ENCODE results near the gene TBC1D17.

Gene TBC1D17

GRCh38 chr19:49857061-49857837 is 20.3 kb upstream of the TBC1D17 start:
- peaks cover 51% of the 10 kb centered on the region for H3K36me3 ChIP-seq (replicated peaks; ENCODE audit: low read depth, low read length)
- H4K20me1 ChIP-seq (ENCODE audit: insufficient read depth, low read length), result peaks cover 37% of the 10 kb centered on the region

GRCh38 chr19:49857838-49858087 is 19.7 kb upstream of the TBC1D17 start:
- Histone ChIP-seq H3K79me2 (ENCODE audit: low read length) (peaks cover 17% of the 10 kb centered on the region), H3K9ac (ENCODE audit: low read length) (no peak overlapping the region), H4K20me1 (ENCODE audit: insufficient read depth, low read length) (peaks cover 32% of the 10 kb centered on the region), H3K4me2 (ENCODE audit: low read length) (no peak overlapping the region), H3K27ac (ENCODE audit: low read length) (no peak overlapping the region), H3K27me3 (ENCODE audit: low read depth, low read length) (no peaks in the 10 kb centered on the region), H2AFZ (ENCODE audit: low read depth, low read length) (no peak overlapping the region), H3K4me1 (ENCODE audit: low read length) (peaks cover 10% of the 10 kb centered on the region), H3K36me3 (replicated peaks; ENCODE audit: low read depth, low read length) (peaks cover 55% of the 10 kb centered on the region), H3K4me3 (ENCODE audit: low read length) (no peak overlapping the region), H3K9me3 (ENCODE audit: insufficient read depth, low read length) (no peaks in the 10 kb centered on the region)
- no peak for TF ChIP-seq CTCF (IDR thresholded peaks at IDR 0.05; ENCODE audit: low read depth, low read length)
- no peak for TF ChIP-seq EZH2phosphoT487 (IDR thresholded peaks at IDR 0.05; ENCODE audit: low read depth)

More at GRCh38 chr19:49857061-49857837, 20.3 kb upstream of the TBC1D17 start:
- no peaks in the 10 kb centered on the region for H3K27me3 ChIP-seq (ENCODE audit: low read depth, low read length)
- no peak overlapping the region for H3K9ac ChIP-seq (ENCODE audit: low read length)
- peaks cover 15% of the 10 kb centered on the region for H3K4me1 ChIP-seq (ENCODE audit: low read length)
- H3K79me2 ChIP-seq (ENCODE audit: low read length), result peaks cover 22% of the 10 kb centered on the region
- no peak overlapping the region for H3K4me2 ChIP-seq (ENCODE audit: low read length)
- TF ChIP-seq CTCF (IDR thresholded peaks at IDR 0.05; ENCODE audit: low read depth, low read length) (no peak), EZH2phosphoT487 (IDR thresholded peaks at IDR 0.05; ENCODE audit: low read depth) (no peak)
- no peak overlapping the region for H3K4me3 ChIP-seq (ENCODE audit: low read length)
- no peaks in the 10 kb centered on the region for H3K9me3 ChIP-seq (ENCODE audit: insufficient read depth, low read length)
- H2AFZ ChIP-seq (ENCODE audit: low read depth, low read length), result no peak overlapping the region
- no peak overlapping the region for H3K27ac ChIP-seq (ENCODE audit: low read length)

- Histone ChIP-seq H3K79me2 (ENCODE audit: low read length) (peaks cover 12% of the 10 kb centered on the region), H3K9ac (ENCODE audit: low read length) (no peak overlapping the region), H3K9me3 (ENCODE audit: insufficient read depth, low read length) (no peaks in the 10 kb centered on the region), H3K27me3 (ENCODE audit: low read depth, low read length) (no peaks in the 10 kb centered on the region), H3K4me3 (ENCODE audit: low read length) (no peak overlapping the region), H2AFZ (ENCODE audit: low read depth, low read length) (no peak overlapping the region), H3K4me2 (ENCODE audit: low read length) (no peak overlapping the region), H3K4me1 (ENCODE audit: low read length) (peaks cover 7% of the 10 kb centered on the region), H3K27ac (ENCODE audit: low read length) (no peak overlapping the region), H4K20me1 (ENCODE audit: insufficient read depth, low read length) (peaks cover 28% of the 10 kb centered on the region), H3K36me3 (replicated peaks; ENCODE audit: low read depth, low read length) (peaks cover 61% of the 10 kb centered on the region)
- TF ChIP-seq EZH2phosphoT487 (IDR thresholded peaks at IDR 0.05; ENCODE audit: low read depth) (no peak), CTCF (IDR thresholded peaks at IDR 0.05; ENCODE audit: low read depth, low read length) (no peak)
Observed at GRCh38 chr19:49858088-49858985, 19.2 kb upstream of the TBC1D17 start.

- no peak overlapping the region for H3K4me3 ChIP-seq (ENCODE audit: low read length)
- no peak overlapping the region for H3K9ac ChIP-seq (ENCODE audit: low read length)
- peaks cover 6% of the 10 kb centered on the region; the same call in 1 of the 2 replicates for H3K79me2 ChIP-seq (ENCODE audit: low read length)
- no peaks in the 10 kb centered on the region for H3K27me3 ChIP-seq (ENCODE audit: low read depth, low read length)
- no peak overlapping the region for H3K4me2 ChIP-seq (ENCODE audit: low read length)
- H4K20me1 ChIP-seq (ENCODE audit: insufficient read depth, low read length), result peaks cover 17% of the 10 kb centered on the region; the same call in 1 of the 2 replicates
- no peak overlapping the region for H2AFZ ChIP-seq (ENCODE audit: low read depth, low read length)
- no peak overlapping the region for H3K27ac ChIP-seq (ENCODE audit: low read length)
- H3K36me3 ChIP-seq (replicated peaks; ENCODE audit: low read depth, low read length), result peaks cover 76% of the 10 kb centered on the region
- H3K9me3 ChIP-seq (ENCODE audit: insufficient read depth, low read length), result no peaks in the 10 kb centered on the region
- TF ChIP-seq CTCF (IDR thresholded peaks at IDR 0.05; ENCODE audit: low read depth, low read length), result no peak
- TF ChIP-seq EZH2phosphoT487 (IDR thresholded peaks at IDR 0.05; ENCODE audit: low read depth), result no peak
- no peaks in the 10 kb centered on the region for H3K4me1 ChIP-seq (ENCODE audit: low read length)
Observed at GRCh38 chr19:49859682-49860335, 17.7 kb upstream of the TBC1D17 start.
